Transverse colon (tissue), 4 donors: ENCODE data around the gene IRF2. TPM values are rescaled to one million over a fixed set of nuclear protein-coding genes. Genes with fewer than 3 reads are reported as not detected.
"Not testable (repeated sequence)": the region's sequence is repeated elsewhere in the genome, so short reads cannot be mapped to it uniquely, and the experiment has no call there.

Experiments
- DNase-seq: peaks from one replicate; pipeline ENCODE4 v3.0.0-alpha.2; 2019
- H3K27ac ChIP-seq, 4 donors: fragments of 200-600 bp; sonication (generic); 2 replicates each; pipeline ENCODE4 v1.5.1; 2016 to 2018; ENCODE audit warnings: inconsistent platforms in 4 of 4
- H3K27me3 ChIP-seq: fragments of 200-600 bp; sonication (generic); 2 replicates; pipeline ENCODE4 v1.5.1; 2017; ENCODE audit warnings: inconsistent platforms
- H3K36me3 ChIP-seq, 4 donors: fragments of 200-600 bp; sonication (generic); 2 replicates each; pipeline ENCODE4 v1.5.1; 2017 to 2019; ENCODE audit warnings: inconsistent platforms in 4 of 4
- H3K4me1 ChIP-seq, 4 donors: fragments of 200-600 bp; sonication (generic); 2 replicates each; pipeline ENCODE4 v1.5.1; 2017 to 2020; ENCODE audit warnings: inconsistent platforms in 4 of 4
- H3K4me3 ChIP-seq, 4 donors: fragments of 200-600 bp; sonication (generic); 1 replicate in 1 of 4; 2 replicates in 3 of 4; pipeline versions ENCODE4 v1.5.1 to v1.6.1; 2017 to 2019; ENCODE audit warnings: inconsistent platforms in 4 of 4
- H3K9me3 ChIP-seq, 2 donors: fragments of 200-600 bp; sonication (generic); 2 replicates each; pipeline ENCODE4 v1.5.1; 2017 to 2019; ENCODE audit warnings: inconsistent platforms in 2 of 2
- EP300 ChIP-seq: sonication (generic); formaldehyde crosslinking; IDR thresholded peaks from one replicate; pipeline ENCODE4 v1.6.1; 2017; ENCODE audit warnings: antibody characterized with exemption, low read depth
- POLR2A ChIP-seq: fragments of 450-650 bp; IDR thresholded peaks from one replicate; pipeline ENCODE4 v1.6.1; 2016; ENCODE audit warnings: antibody characterized with exemption, mild to moderate bottlenecking, moderate library complexity
- POLR2AphosphoS5 ChIP-seq, 3 donors: sonication (generic); formaldehyde crosslinking; IDR thresholded peaks; one replicate each; pipeline ENCODE4 v1.6.1; 2016; ENCODE audit warnings: antibody characterized with exemption in 3 of 3
- WGBS, 2 donors: methylation state at CpG; one replicate each; pipeline ENCODE4 v1.1.5; 2018; ENCODE audit warnings: low coverage in 1 of 2; 5-methylcytosine and 5-hydroxymethylcytosine counted together
- in situ Hi-C, 4 donors: fragments of 200-750 bp; cut with MboI; loops; one replicate each; pipeline versions ENCODE4 v1.15.0 to v1.15.1; 2017; ENCODE audit warnings: low sequenced_read_pairs in 3 of 4, low pct_ligation_motif_present in 1 of 4, low pct_unique_long_range_greater_than_20kb in 1 of 4
- intact Hi-C: fragments of 100-400 bp; cut with DNase I; formaldehyde crosslinking; loops from one replicate; pipeline ENCODE4 v1.15.1; 2023; ENCODE audit warnings: low total_unique reads
- total RNA-seq, 4 donors: library from RNA; depleted of rRNA; stranded (reverse); fragments of >200 nt; gene quantifications; one replicate each; pipeline ENCODE4 v1.1.0, GENCODE V29; 2016
- TF ChIP-seq, protein P1 (sequence below), 5 experiments: fragments of 200-600 bp in 3 of 5; fragments of 450-650 bp in 2 of 5; sonication (generic) in 3 of 5; IDR thresholded peaks; 1 replicate in 2 of 5; 2 replicates in 3 of 5; pipeline ENCODE4 v1.5.1; 2016 to 2017; ENCODE audit warnings: antibody characterized with exemption in 5 of 5, inconsistent platforms in 3 of 5, mild to moderate bottlenecking in 2 of 5, moderate library complexity in 1 of 5

IRF2 gene
- total RNA-seq, 4 donors from 2014 or later, result 15.3 to 85.3 (median 42.5) TPM

DNA sequence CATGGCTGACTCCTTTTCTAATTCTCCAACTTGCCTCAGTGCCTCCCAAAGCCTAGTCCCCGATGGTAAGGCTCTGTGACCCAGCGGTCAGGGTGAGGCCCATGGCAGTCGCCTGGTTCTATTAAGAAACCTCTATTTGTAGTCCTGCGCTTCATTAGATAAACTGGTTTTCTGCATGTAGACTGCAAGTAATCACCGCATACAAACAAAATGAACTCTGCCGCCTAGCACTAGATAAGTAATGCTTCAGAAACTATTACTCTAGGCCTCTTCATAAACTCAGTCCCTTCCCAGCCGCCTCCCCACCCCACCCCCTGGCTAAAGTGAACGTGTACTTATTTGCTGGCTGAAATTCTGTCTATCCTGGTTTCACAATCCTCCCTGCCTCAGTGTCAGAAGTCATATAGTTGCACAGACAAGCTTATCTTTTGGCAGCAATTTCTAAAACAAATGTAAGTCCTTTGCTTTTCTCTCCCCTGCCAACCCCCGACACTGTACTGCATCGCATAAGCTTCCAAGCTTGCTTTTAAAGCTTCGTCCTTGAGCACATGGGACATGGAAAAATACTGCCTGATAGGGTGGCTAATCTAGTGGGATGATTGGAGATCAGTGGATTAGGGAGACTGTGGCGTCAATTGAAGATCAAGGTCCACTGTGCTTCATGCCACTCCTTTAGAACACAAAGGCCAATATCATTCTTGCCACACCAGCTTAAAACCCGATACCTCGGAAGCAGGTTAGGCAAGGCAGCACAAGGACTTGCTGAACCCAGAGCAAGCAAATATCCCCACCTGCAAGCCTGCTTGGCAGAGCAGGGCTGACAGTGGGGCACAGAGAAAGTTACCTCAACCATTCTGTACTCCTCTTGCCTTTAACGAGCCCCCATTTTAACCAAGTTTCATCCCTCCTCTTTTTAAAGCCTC is 125.8 kb downstream of the IRF2 start:
- peak overlapping the region; percentile 91 to 97 (median 94) for H3K27ac ChIP-seq
- peak overlapping the region in 1 of 4 donors; percentile 22 for H3K4me3 ChIP-seq
- H3K36me3 ChIP-seq, result no peaks in the 10 kb centered on the region
- 38 to 50% methylated on average over 6 to 15 of the region's 15 CpGs for WGBS, 2 donors
- peaks cover 34 to 69% (median 41%) of the 10 kb centered on the region in 4 donors for H3K4me1 ChIP-seq
- no peaks in the 10 kb centered on the region for H3K27me3 ChIP-seq
- intact Hi-C loops (no loop called here), in situ Hi-C loops (no loop called here)
- DNase-seq, result peak; percentile 85
- TF ChIP-seq, protein P1, sequence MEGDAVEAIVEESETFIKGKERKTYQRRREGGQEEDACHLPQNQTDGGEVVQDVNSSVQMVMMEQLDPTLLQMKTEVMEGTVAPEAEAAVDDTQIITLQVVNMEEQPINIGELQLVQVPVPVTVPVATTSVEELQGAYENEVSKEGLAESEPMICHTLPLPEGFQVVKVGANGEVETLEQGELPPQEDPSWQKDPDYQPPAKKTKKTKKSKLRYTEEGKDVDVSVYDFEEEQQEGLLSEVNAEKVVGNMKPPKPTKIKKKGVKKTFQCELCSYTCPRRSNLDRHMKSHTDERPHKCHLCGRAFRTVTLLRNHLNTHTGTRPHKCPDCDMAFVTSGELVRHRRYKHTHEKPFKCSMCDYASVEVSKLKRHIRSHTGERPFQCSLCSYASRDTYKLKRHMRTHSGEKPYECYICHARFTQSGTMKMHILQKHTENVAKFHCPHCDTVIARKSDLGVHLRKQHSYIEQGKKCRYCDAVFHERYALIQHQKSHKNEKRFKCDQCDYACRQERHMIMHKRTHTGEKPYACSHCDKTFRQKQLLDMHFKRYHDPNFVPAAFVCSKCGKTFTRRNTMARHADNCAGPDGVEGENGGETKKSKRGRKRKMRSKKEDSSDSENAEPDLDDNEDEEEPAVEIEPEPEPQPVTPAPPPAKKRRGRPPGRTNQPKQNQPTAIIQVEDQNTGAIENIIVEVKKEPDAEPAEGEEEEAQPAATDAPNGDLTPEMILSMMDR (IDR thresholded peaks at IDR 0.05), result no peak
- peak; percentile 60 for TF ChIP-seq EP300
- peak; percentile 77 to 95 (median 92) for TF ChIP-seq POLR2AphosphoS5 (IDR thresholded peaks at IDR 0.05)
- peak; percentile 91 for TF ChIP-seq POLR2A
- H3K9me3 ChIP-seq, result no peaks in the 10 kb centered on the region

DNA sequence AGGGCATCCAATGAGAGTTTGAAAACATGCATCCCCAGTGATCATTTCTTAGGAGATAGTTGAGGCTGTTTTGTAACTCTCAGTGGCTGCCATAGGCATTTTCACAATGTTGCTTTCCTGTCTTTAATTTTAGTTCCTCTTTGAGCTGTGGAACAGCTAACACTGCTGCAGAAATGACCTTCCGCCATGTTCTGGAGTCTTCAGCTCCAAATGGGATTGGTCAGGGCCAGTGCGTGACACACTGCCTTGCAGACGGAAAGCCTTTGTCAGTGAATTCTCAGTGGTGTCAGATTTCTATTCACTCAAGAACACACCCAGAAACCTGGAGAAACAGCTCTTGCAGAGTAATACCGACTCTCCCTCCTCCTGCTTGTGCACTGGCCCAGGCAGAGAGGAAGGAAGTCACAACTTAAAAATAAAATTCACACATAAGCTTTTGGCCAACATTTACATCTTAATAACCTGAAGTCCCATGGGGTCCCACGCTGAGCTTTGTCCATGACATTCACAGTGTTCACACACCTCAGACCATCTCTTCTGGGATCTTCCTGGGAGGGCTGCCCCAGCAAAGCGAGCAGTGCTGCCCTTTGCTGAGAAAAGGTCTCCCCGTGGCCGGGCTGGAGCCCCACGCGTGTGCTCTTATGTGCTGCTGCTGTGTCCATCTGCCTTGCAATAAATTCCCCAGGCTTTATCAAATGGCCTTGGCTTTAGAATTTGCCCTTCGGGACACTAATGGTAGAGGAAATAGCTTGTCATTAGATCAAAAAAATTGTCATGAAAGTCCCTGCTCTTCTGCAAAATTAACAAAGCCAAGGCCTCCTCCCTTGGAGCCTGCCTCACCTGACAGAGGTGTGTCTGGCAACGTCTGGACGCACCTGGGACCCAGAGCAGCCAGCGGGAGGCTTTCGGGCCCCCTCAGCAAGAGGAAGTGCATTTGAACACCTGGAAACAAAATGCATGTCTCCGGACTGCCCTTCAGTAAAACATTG is 126.8 kb downstream of the IRF2 start:
- TF ChIP-seq POLR2A (peak; percentile 81), EP300 (no peak), POLR2AphosphoS5 (IDR thresholded peaks at IDR 0.05) (peak; percentile 72 to 79 (median 75))
- TF ChIP-seq, protein P1 (IDR thresholded peaks at IDR 0.05), result no peak
- H3K36me3 ChIP-seq, result no peaks in the 10 kb centered on the region
- WGBS, 2 donors, result 36 to 85% methylated on average over 4 to 16 of the region's 16 CpGs
- DNase-seq, result peak; percentile 72
- H3K27ac ChIP-seq, result peak overlapping the region; percentile 91 to 97 (median 94)
- in situ Hi-C loops (no loop called here), intact Hi-C loops (no loop called here)
- H3K27me3 ChIP-seq, result no peaks in the 10 kb centered on the region
- no peaks in the 10 kb centered on the region for H3K9me3 ChIP-seq
- H3K4me3 ChIP-seq, result peak overlapping the region in 1 of 4 donors; percentile 22
- H3K4me1 ChIP-seq, result peaks cover 37 to 78% (median 43%) of the 10 kb centered on the region in 4 donors

DNA sequence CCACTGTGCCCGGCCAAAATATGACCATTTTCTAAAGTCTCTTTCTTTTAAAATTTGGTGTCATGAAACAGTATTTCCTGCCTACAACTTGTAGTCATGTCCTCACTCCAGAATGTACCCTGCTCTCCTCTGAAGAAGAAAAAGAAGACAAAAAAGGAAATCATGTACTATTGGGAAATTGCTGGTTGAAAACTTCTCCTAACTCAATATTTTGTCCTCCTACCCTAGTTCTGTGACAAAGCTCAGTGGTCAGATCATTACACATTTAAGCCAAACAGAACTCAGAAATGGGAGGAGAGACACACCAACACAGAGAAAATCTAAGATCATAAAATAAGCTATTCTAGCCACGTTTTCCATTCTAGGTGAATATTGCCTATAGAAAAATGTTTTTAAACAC is 127.7 kb downstream of the IRF2 start:
- no peak for TF ChIP-seq EP300
- TF ChIP-seq POLR2AphosphoS5 (IDR thresholded peaks at IDR 0.05), result no peak
- TF ChIP-seq, protein P1 (IDR thresholded peaks at IDR 0.05), result no peak
- TF ChIP-seq POLR2A, result no peak
- Histone ChIP-seq H3K9me3 (no peaks in the 10 kb centered on the region), H3K36me3 (no peaks in the 10 kb centered on the region), H3K4me3 (no peak overlapping the region), H3K4me1 (peaks cover 37 to 78% (median 43%) of the 10 kb centered on the region in 4 donors), H3K27ac (peak overlapping the region; percentile 91 to 97 (median 94)), H3K27me3 (no peaks in the 10 kb centered on the region)
- intact Hi-C loops, result no loop called here
- in situ Hi-C loops, result no loop called here
- DNase-seq, result no peak
- WGBS, 2 donors, result 51 to 68% methylated on average over 2 of the region's 2 CpGs

DNA sequence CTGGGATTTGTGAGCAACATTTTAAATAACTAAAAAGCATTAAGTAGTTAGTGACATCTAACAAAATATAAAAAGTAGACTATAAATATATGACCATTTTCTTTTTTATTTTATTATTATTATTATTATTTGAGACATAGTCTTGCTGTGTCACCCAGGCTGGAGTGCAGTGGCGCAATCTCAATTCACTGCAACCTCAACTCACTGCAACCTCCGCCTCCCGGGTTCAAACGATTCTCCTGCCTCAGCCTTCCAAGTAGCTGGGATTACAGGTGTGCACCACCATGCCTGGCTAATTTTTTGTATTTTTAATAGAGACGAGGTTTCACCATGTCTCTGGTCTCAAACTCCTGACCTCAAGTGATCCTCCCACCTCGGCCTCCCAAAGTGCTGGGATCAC is 128.1 kb downstream of the IRF2 start:
- in situ Hi-C loops, H3K9me3 ChIP-seq, H3K27me3 ChIP-seq, intact Hi-C loops, H3K4me3 ChIP-seq, H3K36me3 ChIP-seq, DNase-seq: not testable (repeated sequence)
- WGBS, 2 donors, result 89 to 92% methylated on average over 4 to 6 of the region's 6 CpGs
- peak overlapping the region; percentile 91 to 97 (median 94) for H3K27ac ChIP-seq
- H3K4me1 ChIP-seq, result peaks cover 37 to 78% (median 43%) of the 10 kb centered on the region in 4 donors
